Measurements from ENCODE around the gene OR2F1.

OR2F1 gene

GRCh38 chr7:143954544-143954943 is at the start of gene OR2F1:
Gene OR2F1, plus strand, starts transcription at chr7:143954844. Its CDS starts 5,127 bp downstream, at chr7:143959971.
- no peak for DNase-seq (ENCODE audit: low spot score)
- TF ChIP-seq, protein P1, sequence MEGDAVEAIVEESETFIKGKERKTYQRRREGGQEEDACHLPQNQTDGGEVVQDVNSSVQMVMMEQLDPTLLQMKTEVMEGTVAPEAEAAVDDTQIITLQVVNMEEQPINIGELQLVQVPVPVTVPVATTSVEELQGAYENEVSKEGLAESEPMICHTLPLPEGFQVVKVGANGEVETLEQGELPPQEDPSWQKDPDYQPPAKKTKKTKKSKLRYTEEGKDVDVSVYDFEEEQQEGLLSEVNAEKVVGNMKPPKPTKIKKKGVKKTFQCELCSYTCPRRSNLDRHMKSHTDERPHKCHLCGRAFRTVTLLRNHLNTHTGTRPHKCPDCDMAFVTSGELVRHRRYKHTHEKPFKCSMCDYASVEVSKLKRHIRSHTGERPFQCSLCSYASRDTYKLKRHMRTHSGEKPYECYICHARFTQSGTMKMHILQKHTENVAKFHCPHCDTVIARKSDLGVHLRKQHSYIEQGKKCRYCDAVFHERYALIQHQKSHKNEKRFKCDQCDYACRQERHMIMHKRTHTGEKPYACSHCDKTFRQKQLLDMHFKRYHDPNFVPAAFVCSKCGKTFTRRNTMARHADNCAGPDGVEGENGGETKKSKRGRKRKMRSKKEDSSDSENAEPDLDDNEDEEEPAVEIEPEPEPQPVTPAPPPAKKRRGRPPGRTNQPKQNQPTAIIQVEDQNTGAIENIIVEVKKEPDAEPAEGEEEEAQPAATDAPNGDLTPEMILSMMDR (IDR thresholded peaks at IDR 0.05; ENCODE audit: extremely low read depth, missing control alignments): no peak

- no peak for DNase-seq (ENCODE audit: low spot score)
- TF ChIP-seq, protein P1 (IDR thresholded peaks at IDR 0.05; ENCODE audit: extremely low read depth, missing control alignments): no peak
Observed at GRCh38 chr7:143905509-143905908, 49.1 kb upstream of the OR2F1 start.

- DNase-seq (ENCODE audit: low spot score): no peak
- TF ChIP-seq, protein P1 (IDR thresholded peaks at IDR 0.05; ENCODE audit: extremely low read depth, missing control alignments): no peak
Observed at GRCh38 chr7:143906151-143906550, 48.5 kb upstream of the OR2F1 start.

- TF ChIP-seq, protein P1 (IDR thresholded peaks at IDR 0.05; ENCODE audit: extremely low read depth, missing control alignments): no peak
- DNase-seq (ENCODE audit: low spot score): no peak
Observed at GRCh38 chr7:143906895-143907294, 47.7 kb upstream of the OR2F1 start.

DNA sequence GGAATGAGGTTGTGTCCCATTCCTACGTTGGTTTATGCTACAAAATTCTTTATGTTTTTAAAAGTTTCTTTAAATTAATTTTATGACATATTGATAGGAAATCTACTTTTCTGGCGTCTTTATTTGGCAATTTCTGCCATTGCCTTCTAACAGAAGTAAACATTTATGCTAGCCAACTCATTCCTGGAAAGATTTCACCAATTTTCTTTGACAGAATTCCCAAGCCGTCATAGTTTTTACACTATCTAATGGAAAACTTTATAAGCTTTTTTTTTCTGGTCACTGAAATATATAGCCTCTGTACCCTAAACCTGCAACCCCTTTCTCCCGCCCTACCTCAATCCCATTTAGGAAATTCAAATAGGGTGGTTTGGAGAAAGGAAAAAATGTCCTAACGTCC is 46.5 kb upstream of the OR2F1 start:
- TF ChIP-seq, protein P1 (IDR thresholded peaks at IDR 0.05; ENCODE audit: extremely low read depth, missing control alignments): no peak
- DNase-seq (ENCODE audit: low spot score): no peak

DNA sequence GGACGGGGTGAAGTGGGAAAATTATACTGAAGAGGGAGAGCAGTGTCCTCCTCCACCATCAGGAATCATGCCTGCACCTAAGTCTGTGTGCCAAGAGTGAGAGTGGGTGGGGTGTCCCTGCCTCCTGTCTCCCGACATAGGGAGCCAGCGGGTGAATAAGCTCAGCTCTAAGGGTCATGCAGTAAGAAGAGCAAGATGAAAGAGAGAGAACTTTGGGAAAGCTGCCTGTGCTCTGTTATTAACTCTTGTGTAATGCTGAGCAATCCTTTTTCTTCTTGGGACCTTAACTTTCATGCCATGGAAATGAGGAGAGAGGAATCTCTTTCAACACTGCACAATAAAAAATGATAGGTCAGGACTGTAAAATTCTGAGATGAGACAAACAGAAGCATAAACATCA is 44.8 kb upstream of the OR2F1 start:
- DNase-seq (ENCODE audit: low spot score): no peak
- TF ChIP-seq, protein P1 (IDR thresholded peaks at IDR 0.05; ENCODE audit: extremely low read depth, missing control alignments): no peak

- TF ChIP-seq, protein P1 (IDR thresholded peaks at IDR 0.05; ENCODE audit: extremely low read depth, missing control alignments): no peak
- no peak for DNase-seq (ENCODE audit: low spot score)
Observed at GRCh38 chr7:143910473-143911248, 44.0 kb upstream of the OR2F1 start.
